Gastrocnemius medialis (tissue), 4 donors: ENCODE data around the gene FGF6. TPM values are rescaled to one million over a fixed set of nuclear protein-coding genes. Genes with fewer than 3 reads are reported as not detected.
A peak's percentile ranks its signal among the peaks of the same experiment; 100 is the strongest.

Source experiments
- ATAC-seq, 2 donors: fragments of 150-250 bp; one replicate each; pipeline ENCODE4 v1.9.1; 2016
- DNase-seq, 2 donors: peaks; one replicate each; pipeline ENCODE4 v3.0.0-alpha.2; 2019
- H3K27ac ChIP-seq, 4 donors: fragments of 200-600 bp; sonication (generic); 1 replicate in 1 of 4; 2 replicates in 3 of 4; pipeline ENCODE4 v1.5.1; 2016 to 2018; ENCODE audit warnings: mild to moderate bottlenecking in 2 of 4, moderate library complexity in 1 of 4
- H3K27me3 ChIP-seq, 3 donors: fragments of 200-600 bp; sonication (generic) in 2 of 3; 1 replicate in 1 of 3; 2 replicates in 2 of 3; pipeline versions ENCODE4 v1.5.1 to v1.6.0; 2016 to 2019; ENCODE audit warnings: mild to moderate bottlenecking in 1 of 3, moderate library complexity in 1 of 3
- H3K36me3 ChIP-seq, 2 donors: fragments of 200-600 bp; sonication (generic) in 1 of 2; one replicate each; pipeline ENCODE4 v1.5.1; 2017 to 2018
- H3K4me1 ChIP-seq, 2 donors: fragments of 200-600 bp; sonication (generic) in 1 of 2; one replicate each; pipeline ENCODE4 v1.5.1; 2016 to 2017; ENCODE audit warnings: mild to moderate bottlenecking in 2 of 2
- H3K4me3 ChIP-seq, 4 donors: fragments of 200-600 bp; sonication (generic) in 3 of 4; 1 replicate in 1 of 4; 2 replicates in 3 of 4; pipeline ENCODE4 v1.5.1; 2016 to 2019; ENCODE audit warnings: mild to moderate bottlenecking in 2 of 4
- H3K9me3 ChIP-seq, 3 donors: fragments of 200-600 bp; sonication (generic) in 2 of 3; 1 replicate in 1 of 3; 2 replicates in 2 of 3; pipeline ENCODE4 v1.5.1; 2016 to 2019
- POLR2A ChIP-seq, 2 donors: fragments of 450-650 bp; IDR thresholded peaks; one replicate each; pipeline ENCODE4 v1.6.1; 2017; ENCODE audit warnings: antibody characterized with exemption in 2 of 2, mild to moderate bottlenecking in 2 of 2, moderate library complexity in 2 of 2
- in situ Hi-C, 4 donors: fragments of 200-750 bp; cut with MboI; loops; one replicate each; pipeline versions ENCODE4 v1.15.0 to v1.8.0; 2017; ENCODE audit warnings: low sequenced_read_pairs in 4 of 4
- intact Hi-C: fragments of 100-400 bp; cut with DNase I; formaldehyde crosslinking; loops from one replicate; pipeline ENCODE4 v1.15.1; 2023; ENCODE audit warnings: low total_unique reads
- total RNA-seq, 4 donors: library from RNA; depleted of rRNA; stranded (reverse); fragments of >200 nt; gene quantifications; one replicate each; pipeline versions ENCODE4 v1.1.0 to v1.2.3, GENCODE V29; 2016
- TF ChIP-seq, protein P1 (sequence below), 5 experiments: fragments of 450-650 bp in 3 of 5; fragments of 200-600 bp in 2 of 5; sonication (generic) in 2 of 5; IDR thresholded peaks in 4 of 5; conservative IDR thresholded peaks in 1 of 5; 1 replicate in 4 of 5; 2 replicates in 1 of 5; pipeline ENCODE4 v1.5.1; 2016 to 2019; ENCODE audit warnings: antibody characterized with exemption in 5 of 5, mild to moderate bottlenecking in 3 of 5, moderate library complexity in 3 of 5

Gene FGF6
- total RNA-seq, 4 donors from 2014 or later = 0.73 to 5.9 (median 2.2) TPM; not detected in 1

DNA sequence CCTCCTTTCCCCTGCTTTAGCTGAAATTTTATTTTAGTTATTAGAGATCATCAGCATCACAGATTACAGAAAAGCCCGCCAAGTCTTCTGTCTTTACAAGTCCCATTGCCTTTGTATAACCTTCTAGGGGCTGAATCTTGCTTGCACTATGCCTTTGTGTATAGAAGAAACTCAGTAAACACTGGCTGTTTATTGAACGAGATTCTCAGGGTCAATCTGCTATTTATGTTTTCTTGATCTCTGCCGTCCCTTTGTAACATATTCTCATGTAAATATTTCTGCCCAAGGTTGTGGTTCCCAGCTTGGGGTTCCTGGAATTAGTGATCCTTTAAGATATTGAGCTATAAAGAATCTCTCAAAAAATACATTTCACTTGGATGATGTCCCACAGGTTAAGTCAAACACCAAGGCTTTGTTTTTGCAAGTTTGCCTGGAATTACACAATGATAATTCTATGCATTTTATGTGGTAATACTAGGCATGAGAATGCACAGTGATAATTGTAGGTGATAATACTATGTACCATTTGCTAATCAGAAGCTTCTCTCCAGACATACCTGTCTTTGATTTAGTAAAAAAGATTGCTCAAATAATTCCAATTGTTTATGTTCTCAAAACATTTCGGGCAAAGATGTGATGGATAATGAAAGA is 40.6 kb upstream of the FGF6 start:
- no peak overlapping the region for H3K27ac ChIP-seq
- no peak for ATAC-seq

DNA sequence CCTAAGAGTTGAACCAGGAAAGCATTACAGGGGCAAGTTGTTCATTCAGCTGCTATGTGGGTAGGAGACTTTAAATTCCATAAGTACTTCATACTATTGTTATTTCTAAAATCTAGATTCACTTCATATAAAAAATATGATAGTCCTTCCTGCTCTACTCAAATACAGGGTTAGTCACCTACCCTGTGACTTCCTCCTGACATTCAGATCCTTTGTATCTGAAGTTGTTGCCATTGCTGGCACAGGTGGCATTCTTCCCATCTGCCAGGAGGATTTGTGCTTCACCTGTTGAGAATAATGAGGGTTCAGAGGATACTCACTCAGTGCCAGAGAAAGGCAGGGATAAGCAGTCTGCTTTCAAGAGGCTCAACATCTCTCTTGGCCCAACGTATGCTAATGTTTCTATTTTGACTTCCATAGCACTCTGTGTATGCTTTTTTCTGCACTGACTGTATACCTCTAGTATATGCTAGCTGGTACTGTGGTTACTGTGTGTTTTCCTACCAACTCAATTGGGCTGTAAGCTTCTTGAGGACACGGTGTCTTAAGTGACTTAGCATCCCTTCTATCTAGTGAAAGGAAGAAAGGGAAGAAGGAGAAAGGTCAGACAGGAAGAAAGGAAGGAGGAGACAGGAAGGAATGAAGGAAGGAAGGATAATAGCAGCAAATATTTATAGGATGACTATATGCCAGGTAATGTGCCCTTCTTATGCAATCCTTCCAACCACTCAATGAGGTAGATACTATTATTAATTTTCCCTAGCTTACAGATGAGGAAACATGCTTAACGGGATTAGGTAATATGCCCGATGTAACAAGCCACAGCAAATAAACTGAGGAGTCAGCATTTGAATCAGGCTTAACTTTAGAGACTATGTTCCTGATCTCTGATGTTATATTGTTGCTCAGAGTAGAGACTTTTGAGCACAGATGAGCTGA is 38.5 kb upstream of the FGF6 start:
- no peak for TF ChIP-seq POLR2A (IDR thresholded peaks at IDR 0.05)
- TF ChIP-seq, protein P1, sequence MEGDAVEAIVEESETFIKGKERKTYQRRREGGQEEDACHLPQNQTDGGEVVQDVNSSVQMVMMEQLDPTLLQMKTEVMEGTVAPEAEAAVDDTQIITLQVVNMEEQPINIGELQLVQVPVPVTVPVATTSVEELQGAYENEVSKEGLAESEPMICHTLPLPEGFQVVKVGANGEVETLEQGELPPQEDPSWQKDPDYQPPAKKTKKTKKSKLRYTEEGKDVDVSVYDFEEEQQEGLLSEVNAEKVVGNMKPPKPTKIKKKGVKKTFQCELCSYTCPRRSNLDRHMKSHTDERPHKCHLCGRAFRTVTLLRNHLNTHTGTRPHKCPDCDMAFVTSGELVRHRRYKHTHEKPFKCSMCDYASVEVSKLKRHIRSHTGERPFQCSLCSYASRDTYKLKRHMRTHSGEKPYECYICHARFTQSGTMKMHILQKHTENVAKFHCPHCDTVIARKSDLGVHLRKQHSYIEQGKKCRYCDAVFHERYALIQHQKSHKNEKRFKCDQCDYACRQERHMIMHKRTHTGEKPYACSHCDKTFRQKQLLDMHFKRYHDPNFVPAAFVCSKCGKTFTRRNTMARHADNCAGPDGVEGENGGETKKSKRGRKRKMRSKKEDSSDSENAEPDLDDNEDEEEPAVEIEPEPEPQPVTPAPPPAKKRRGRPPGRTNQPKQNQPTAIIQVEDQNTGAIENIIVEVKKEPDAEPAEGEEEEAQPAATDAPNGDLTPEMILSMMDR (IDR thresholded peaks at IDR 0.05 in 4 of 5, conservative IDR thresholded peaks at IDR 0.05 in 1 of 5) = no peak

More for the DNA sequence above, 40.6 kb upstream of the FGF6 start:
- no peak overlapping the region for H3K4me3 ChIP-seq
- in situ Hi-C loops (no loop called here), intact Hi-C loops (no loop called here)
- no peak for DNase-seq
- no peaks in the 10 kb centered on the region for H3K9me3 ChIP-seq
- H3K4me1 ChIP-seq = peaks cover 5 to 13% of the 10 kb centered on the region in 2 donors
- no peaks in the 10 kb centered on the region for H3K27me3 ChIP-seq
- TF ChIP-seq, protein P1 (IDR thresholded peaks at IDR 0.05 in 4 of 5, conservative IDR thresholded peaks at IDR 0.05 in 1 of 5) = no peak
- no peak for TF ChIP-seq POLR2A (IDR thresholded peaks at IDR 0.05)
- peaks cover 0 to 30% of the 10 kb centered on the region in 2 donors for H3K36me3 ChIP-seq

DNA sequence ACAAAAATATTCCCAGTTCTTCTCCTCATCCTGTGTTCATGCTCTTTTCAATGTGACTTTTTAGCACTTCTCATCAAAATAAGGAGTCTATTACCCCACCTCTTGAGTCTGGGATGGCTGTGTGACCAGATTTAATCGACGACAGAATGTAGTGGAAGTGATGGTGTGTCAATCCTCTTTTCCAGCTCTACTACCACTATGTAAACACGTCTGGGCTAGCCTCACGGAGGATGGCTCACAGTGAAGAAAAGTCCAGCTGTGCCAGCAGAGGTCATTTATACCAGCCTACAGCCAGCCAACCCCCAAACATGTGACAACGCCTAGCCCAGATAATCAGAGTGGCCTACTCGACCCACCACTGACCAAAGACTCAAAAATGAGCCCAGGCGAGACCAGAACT is 37.3 kb upstream of the FGF6 start:
- peaks cover 5 to 13% of the 10 kb centered on the region in 2 donors for H3K4me1 ChIP-seq
- DNase-seq = no peak
- no peak for ATAC-seq
- no peak overlapping the region for H3K4me3 ChIP-seq
- in situ Hi-C loops = no loop called here
- H3K9me3 ChIP-seq = no peaks in the 10 kb centered on the region
- H3K27me3 ChIP-seq = no peaks in the 10 kb centered on the region
- TF ChIP-seq, protein P1 (IDR thresholded peaks at IDR 0.05 in 4 of 5, conservative IDR thresholded peaks at IDR 0.05 in 1 of 5) = no peak
- no peak for TF ChIP-seq POLR2A (IDR thresholded peaks at IDR 0.05)
- no peaks in the 10 kb centered on the region for H3K36me3 ChIP-seq
- H3K27ac ChIP-seq = no peak overlapping the region
- intact Hi-C loops = no loop called here

More for the DNA sequence above, 38.5 kb upstream of the FGF6 start:
- Histone ChIP-seq H3K36me3 (peaks cover 0 to 10% of the 10 kb centered on the region in 2 donors), H3K4me3 (no peak overlapping the region), H3K9me3 (no peaks in the 10 kb centered on the region), H3K27me3 (no peaks in the 10 kb centered on the region), H3K4me1 (peaks cover 5 to 13% of the 10 kb centered on the region in 2 donors), H3K27ac (peak overlapping the region; percentile 29 to 68 (median 52))
- in situ Hi-C loops = no loop called here
- ATAC-seq (peak; percentile 87 to 94), DNase-seq (no peak)
- intact Hi-C loops = loop anchor here (1.0 to 2.0 kb wide), 2 partner anchors 33 to 51 kb away; no protein-coding TSS in a partner anchor

DNA sequence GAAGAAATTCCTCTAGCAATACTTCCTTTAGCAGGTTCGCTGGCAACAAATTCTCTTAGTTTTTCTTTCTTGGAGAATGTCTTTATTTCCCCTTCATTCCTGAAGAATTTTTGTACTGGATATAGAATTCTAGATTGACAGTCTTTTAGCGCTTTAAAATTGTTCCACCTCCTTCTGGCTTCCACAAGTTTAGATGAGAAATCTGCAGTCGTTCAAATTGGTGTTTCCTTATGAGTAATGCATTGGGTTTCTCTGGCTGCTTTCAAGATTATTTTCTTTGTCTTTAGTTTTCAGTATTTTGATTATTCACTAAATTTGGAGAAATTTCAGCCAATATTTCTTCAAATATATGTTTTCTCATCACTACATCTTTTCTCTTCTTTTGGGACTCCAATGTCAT is 33.3 kb upstream of the FGF6 start:
- no peaks in the 10 kb centered on the region for H3K36me3 ChIP-seq
- in situ Hi-C loops = no loop called here
- no peak for ATAC-seq

More for the DNA sequence above, 33.3 kb upstream of the FGF6 start:
- Histone ChIP-seq H3K4me1 (peaks cover 1 to 2% of the 10 kb centered on the region in 2 donors), H3K27me3 (no peaks in the 10 kb centered on the region), H3K9me3 (no peaks in the 10 kb centered on the region), H3K27ac (no peak overlapping the region), H3K4me3 (no peak overlapping the region)
- intact Hi-C loops = no loop called here
- TF ChIP-seq, protein P1 (IDR thresholded peaks at IDR 0.05 in 4 of 5, conservative IDR thresholded peaks at IDR 0.05 in 1 of 5) = no peak
- no peak for TF ChIP-seq POLR2A (IDR thresholded peaks at IDR 0.05)
- DNase-seq = no peak
